ENCODE results near the gene CELA2B. TPM values are rescaled to one million over a fixed set of nuclear protein-coding genes. Genes with fewer than 3 reads are reported as not detected.
"Not testable (repeated sequence)": the region's sequence is repeated elsewhere in the genome, so short reads cannot be mapped to it uniquely, and the experiment has no call there.

Gene CELA2B
- total RNA-seq, 1 experiment from 2014 or later, result not detected

DNA sequence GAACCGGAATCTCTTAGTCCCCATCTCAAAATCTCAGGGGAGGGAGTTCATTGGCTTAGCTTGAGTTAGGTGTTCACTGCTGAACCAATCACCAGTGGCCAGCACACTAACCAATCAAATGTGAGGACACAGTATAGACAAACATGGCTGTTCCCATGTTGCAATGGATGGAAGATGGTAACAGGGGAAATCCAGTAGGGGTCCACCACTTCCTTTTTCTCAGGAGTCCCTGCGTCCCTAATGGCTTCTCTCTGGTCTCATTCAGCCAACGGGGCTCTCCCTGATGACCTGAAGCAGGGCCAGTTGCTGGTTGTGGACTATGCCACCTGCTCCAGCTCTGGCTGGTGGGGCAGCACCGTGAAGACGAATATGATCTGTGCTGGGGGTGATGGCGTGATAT is 9.7 kb downstream of the CELA2B start:
- H3K4me3 ChIP-seq, result no peak overlapping the region
- no peaks in the 10 kb centered on the region for H3K36me3 ChIP-seq
- no peak for DNase-seq (ENCODE audit: low read depth in 1 of 2, low spot score in 2 of 2)
- H3K27ac ChIP-seq, result no peak overlapping the region
- no peaks in the 10 kb centered on the region for H3K9me3 ChIP-seq (replicated peaks)
- no peaks in the 10 kb centered on the region for H3K4me1 ChIP-seq (replicated peaks)
- no peaks in the 10 kb centered on the region for H3K27me3 ChIP-seq (replicated peaks)

DNA sequence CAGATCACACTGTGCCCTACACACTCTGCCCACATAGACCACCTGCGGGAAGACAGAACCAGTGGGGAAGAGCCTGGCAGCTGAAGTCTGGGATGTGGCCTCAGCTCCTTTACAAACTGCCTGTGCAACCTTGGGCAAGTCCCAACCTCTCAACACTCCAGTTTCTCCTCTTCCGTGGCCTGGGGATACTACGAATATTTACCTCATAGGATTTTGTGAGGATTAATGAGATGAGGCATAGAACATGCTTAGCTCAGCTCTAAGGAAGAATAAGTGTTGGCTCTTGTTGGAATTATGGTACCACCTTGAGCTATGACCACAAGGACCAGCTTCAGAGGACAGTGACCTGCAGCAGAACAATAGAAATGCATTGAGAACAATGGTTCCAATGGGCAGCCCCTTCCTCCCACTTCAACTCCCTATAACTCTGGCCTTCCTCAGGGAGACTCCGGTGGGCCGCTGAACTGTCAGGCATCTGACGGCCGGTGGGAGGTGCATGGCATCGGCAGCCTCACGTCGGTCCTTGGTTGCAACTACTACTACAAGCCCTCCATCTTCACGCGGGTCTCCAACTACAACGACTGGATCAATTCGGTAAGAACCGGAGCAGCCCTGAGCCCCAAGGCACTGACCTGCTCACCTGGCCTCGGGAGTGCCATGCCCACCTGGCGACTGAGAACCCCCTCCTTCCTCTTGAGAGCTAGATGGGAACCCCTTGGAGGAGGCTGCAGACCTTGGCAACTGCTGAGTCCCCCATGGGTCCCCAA is 11.1 kb downstream of the CELA2B start:
- H3K27me3 ChIP-seq (replicated peaks); H3K4me1 ChIP-seq (replicated peaks); H3K9me3 ChIP-seq (replicated peaks); H3K4me3 ChIP-seq; DNase-seq (ENCODE audit: low read depth in 1 of 2, low spot score in 2 of 2); H3K27ac ChIP-seq; H3K36me3 ChIP-seq: not testable (repeated sequence)

DNA sequence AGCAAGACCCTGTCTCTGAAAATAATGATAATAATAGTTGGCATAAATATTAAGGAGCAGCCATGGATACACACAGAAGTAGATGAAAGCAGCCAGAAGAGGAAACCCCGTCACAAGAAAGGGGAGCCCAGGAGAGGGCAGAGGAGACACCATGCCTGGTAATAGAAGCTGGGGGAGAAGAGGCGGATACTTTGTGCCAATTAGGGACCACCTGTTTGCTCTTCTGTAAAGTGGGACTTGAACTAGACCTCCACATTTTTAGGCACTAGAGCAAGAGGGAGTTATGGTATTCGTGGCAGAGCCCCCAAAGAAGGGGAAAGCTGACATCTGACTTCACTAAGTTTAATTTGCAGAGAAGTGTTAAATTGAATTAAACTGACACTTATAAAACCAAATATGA is 12.5 kb downstream of the CELA2B start:
- H3K27ac ChIP-seq, result no peak overlapping the region

DNA sequence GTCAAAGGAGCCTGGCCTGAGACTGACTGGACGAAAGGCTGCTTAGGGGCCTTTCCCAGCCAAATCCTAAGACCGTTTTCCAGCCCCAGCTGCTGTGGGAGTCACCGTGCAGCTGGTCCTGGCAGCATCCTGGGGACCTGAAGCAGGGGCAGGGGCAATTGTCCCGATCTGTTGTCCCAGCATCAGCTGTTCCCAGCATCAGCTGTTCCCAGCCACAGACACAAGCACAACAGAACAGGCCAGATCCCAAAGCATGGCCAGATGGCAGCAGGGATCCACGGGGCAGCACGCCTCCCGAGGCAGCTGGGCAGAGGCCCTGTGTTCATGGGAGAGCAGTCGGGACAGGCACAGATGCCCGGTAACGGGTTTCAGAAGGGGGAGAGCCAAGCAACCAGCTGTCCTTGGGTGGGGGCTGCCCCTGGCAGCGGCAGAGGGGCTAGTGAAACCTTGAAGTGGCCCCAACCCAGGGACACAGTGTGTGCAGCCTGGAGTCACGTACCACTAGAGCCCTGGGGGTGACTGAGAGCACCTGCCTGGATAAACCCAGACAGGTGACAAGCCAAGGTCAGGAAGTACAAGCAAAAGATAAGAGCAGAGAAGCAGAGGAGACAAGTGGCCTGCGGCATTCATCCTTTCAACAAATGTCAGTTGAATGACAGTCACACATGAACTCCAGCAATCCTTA is 13.3 kb downstream of the CELA2B start:
- DNase-seq (ENCODE audit: low read depth in 1 of 2, low spot score in 2 of 2), result no peak
- H3K36me3 ChIP-seq, result no peaks in the 10 kb centered on the region
- no peak overlapping the region for H3K27ac ChIP-seq
- no peak overlapping the region for H3K4me3 ChIP-seq
- H3K4me1 ChIP-seq (replicated peaks), result no peaks in the 10 kb centered on the region
- no peaks in the 10 kb centered on the region for H3K27me3 ChIP-seq (replicated peaks)
- no peaks in the 10 kb centered on the region for H3K9me3 ChIP-seq (replicated peaks)

More for the DNA sequence above, 12.5 kb downstream of the CELA2B start:
- Histone ChIP-seq H3K27me3 (replicated peaks) (no peaks in the 10 kb centered on the region), H3K9me3 (replicated peaks) (no peaks in the 10 kb centered on the region), H3K4me3 (no peak overlapping the region), H3K36me3 (no peaks in the 10 kb centered on the region), H3K4me1 (replicated peaks) (no peaks in the 10 kb centered on the region)
- no peak for DNase-seq (ENCODE audit: low read depth in 1 of 2, low spot score in 2 of 2)

DNA sequence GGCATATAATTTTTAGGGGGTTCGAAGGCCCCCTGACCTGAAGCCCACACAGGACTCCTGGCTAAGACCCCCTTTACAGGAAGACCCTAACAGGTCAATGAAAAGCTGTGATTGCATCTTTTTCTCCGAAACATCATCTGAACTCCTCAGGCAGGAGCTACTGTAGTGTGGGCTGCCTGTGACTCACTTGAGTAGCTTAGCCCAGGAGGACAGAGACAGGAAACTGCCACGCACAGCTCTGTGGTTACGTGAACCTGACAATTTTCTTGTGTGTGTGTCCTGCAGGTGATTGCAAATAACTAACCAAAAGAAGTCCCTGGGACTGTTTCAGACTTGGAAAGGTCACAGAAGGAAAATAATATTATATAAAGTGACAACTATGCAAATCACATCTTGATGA is 15.1 kb downstream of the CELA2B start:
- H3K27ac ChIP-seq; H3K4me3 ChIP-seq; H3K9me3 ChIP-seq (replicated peaks); H3K4me1 ChIP-seq (replicated peaks); H3K36me3 ChIP-seq; H3K27me3 ChIP-seq (replicated peaks); DNase-seq (ENCODE audit: low read depth in 1 of 2, low spot score in 2 of 2): not testable (repeated sequence)

DNA sequence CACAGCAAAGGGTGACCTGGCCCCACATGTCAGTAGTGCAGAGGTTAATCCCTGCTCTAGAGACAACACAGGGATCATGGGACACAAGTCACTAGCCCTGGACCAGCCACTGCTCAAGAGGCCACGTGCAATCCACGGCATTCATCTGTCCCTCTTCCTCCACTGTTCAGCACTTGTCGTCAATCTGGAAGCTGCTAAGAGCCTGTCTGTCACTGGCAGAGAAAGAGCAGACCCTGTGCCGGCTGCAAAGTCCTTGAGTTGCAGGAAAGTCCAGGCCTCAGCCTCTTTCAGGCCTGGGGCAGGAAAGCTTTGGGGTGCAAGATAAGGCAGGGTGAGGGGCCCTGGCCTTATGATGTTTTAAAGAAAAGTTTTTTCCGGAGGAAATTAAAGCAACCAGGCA is 16.7 kb downstream of the CELA2B start:
- DNase-seq (ENCODE audit: low read depth in 1 of 2, low spot score in 2 of 2), result no peak
- no peak overlapping the region for H3K27ac ChIP-seq

DNA sequence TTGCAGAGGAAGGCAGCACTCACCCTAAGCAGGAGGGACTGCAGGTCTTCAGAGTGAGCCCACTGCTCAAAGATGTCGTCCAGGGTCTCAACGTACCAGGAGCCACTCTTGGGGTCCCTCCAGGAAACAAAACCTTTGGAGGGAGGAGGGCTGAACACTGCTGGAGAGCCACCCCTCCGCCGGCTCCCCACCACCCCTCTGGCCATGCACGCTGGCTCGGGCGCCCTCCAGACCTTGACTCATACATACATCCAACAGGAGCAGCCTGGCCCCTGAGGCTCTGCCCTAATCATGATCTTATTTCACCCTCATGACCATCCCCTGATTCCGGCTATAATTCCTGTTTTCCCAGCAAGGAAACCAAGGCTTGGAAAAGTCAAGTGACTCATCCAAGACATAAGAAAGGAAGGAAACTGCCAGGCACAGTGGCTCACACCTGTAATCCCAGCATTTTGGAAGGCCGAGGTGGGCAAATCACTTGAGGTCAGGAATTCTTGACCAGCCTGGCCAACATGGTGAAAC is 18.0 kb downstream of the CELA2B start:
- H3K27ac ChIP-seq, result no peak overlapping the region
- no peak for DNase-seq (ENCODE audit: low read depth in 1 of 2, low spot score in 2 of 2)
- no peaks in the 10 kb centered on the region for H3K27me3 ChIP-seq (replicated peaks)
- H3K9me3 ChIP-seq (replicated peaks), result no peaks in the 10 kb centered on the region
- no peaks in the 10 kb centered on the region for H3K4me1 ChIP-seq (replicated peaks)
- no peaks in the 10 kb centered on the region for H3K36me3 ChIP-seq
- H3K4me3 ChIP-seq, result no peak overlapping the region

More for the DNA sequence above, 16.7 kb downstream of the CELA2B start:
- H3K4me1 ChIP-seq (replicated peaks), result no peaks in the 10 kb centered on the region
- H3K27me3 ChIP-seq (replicated peaks), result no peaks in the 10 kb centered on the region
- H3K36me3 ChIP-seq, result no peaks in the 10 kb centered on the region
- no peak overlapping the region for H3K4me3 ChIP-seq
- no peaks in the 10 kb centered on the region for H3K9me3 ChIP-seq (replicated peaks)

DNA sequence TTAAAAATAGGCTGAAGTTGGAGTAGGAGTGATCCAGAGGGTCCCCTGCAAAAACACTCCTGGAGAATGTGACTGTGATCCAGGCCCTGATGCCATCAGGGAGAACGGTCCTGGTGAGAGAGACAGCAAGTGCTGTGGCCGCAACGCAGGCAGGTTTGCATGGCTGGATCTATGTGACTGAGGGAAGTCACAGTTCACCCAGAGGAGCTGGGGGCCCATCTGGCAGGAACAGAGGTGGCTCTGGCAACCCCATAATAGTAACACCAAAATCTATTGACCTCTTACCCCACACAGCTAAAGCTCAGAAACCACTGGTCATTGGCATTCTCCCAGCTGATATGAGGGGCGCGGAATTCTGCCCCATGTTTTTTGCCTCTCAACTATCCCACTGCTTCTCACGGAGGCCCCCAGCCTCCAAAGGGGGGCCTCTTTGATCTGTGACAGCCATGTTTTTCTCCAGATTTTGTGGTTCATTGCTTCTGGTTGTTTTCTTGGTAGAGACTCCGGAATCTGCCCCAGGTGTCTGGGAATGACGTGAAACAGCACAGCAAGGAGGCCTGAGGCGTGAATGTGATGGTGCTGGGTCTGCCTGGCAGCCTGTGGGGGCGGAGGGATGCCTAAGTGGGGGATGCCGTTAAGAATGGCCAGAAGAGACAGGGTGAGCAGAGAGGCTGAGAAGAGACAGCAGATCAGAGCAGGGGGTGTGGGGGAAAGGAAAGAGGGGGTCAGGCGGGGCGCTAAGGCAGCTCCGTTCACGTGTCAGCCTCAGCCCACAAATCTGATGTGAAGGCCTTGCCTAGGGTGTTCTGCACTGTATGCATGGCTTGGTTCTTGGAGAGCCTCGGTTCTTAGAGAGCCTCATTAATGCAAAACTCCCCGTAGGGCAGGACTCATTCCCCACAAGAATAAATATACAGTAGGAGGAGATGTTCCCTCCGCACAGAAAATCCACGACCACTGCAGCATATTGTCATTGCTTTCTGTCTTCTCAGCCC is 24.6 kb downstream of the CELA2B start:
- Histone ChIP-seq H3K27me3 (replicated peaks) (no peaks in the 10 kb centered on the region), H3K27ac (no peak overlapping the region)

DNA sequence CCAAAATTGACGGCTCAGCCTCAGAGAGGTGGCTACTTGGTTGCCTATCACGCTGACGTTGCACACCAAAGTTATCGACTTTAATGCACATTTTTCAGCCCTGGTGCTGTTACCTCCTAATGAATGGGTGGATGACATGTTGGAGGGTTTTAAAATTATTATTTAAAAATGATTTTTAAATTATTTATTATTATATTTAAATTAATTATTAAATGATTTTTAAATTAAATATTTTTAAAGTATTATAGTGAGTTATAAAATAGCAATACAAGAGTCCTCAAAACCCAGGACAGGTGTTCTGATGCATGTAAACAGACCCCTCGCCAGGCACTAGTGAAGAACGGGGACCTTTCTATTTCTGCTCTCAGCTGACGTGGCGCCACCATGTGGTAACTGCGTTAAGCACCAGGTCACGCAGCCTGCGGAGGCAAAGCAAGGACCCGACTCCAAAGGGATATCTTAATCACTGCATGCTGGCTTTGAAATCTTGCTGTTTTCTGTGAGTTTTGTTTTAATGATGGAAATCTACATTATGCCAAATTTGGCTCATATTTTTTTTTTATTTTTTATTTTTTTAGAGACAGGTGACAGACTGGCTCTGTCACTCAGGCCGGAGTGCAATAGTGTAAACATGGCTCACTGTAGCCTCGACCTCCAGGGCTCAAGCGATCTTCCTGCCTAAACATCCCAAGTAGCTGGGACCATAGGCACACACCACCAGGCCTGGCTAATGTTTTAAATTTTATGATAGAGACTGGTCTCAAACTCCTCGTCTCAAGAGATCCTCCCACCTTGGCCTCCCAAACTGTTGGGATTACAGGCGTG is 25.5 kb downstream of the CELA2B start:
- DNase-seq (ENCODE audit: low read depth in 1 of 2, low spot score in 2 of 2), result peak; percentile 37 to 71
- H3K9me3 ChIP-seq (replicated peaks), result no peaks in the 10 kb centered on the region
- H3K4me3 ChIP-seq, result no peak overlapping the region
- no peaks in the 10 kb centered on the region for H3K36me3 ChIP-seq
- H3K27ac ChIP-seq, result no peak overlapping the region
- H3K27me3 ChIP-seq (replicated peaks), result no peaks in the 10 kb centered on the region
- H3K4me1 ChIP-seq (replicated peaks), result 0 out of 2 replicates have a peak, but pooled peaks cover 3% of the 10 kb centered on the region

More for the DNA sequence above, 24.6 kb downstream of the CELA2B start:
- 0 out of 2 replicates have a peak, but pooled peaks cover 3% of the 10 kb centered on the region for H3K4me1 ChIP-seq (replicated peaks)
- H3K9me3 ChIP-seq (replicated peaks), result no peaks in the 10 kb centered on the region
- DNase-seq (ENCODE audit: low read depth in 1 of 2, low spot score in 2 of 2), result no peak
- no peaks in the 10 kb centered on the region for H3K36me3 ChIP-seq
- H3K4me3 ChIP-seq, result no peak overlapping the region

DNA sequence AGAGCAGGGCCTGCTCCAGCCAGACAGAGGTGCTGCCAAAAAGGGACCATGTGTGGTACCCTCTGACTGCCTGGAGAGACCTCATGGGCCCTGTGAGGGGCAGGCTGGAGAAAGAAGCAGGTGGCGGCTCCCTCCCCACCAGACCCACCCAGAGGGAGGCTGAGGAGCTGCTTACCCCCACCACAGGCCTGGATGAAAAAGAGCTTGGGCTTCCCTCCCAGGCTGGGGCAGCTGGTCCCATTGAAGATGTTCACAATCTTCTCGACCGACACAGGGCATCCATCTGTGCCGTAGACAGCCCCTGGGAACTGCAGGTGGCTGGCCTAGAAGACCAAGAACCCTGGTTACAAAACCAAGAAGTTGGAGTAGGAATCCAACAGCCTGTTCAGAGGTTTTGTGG is 28.5 kb downstream of the CELA2B start:
- H3K4me1 ChIP-seq (replicated peaks), result 0 out of 2 replicates have a peak, but pooled peaks cover 3% of the 10 kb centered on the region
- H3K36me3 ChIP-seq, result no peaks in the 10 kb centered on the region
- no peak overlapping the region for H3K4me3 ChIP-seq
- H3K9me3 ChIP-seq (replicated peaks), result no peaks in the 10 kb centered on the region
- no peak overlapping the region for H3K27ac ChIP-seq
- no peak for DNase-seq (ENCODE audit: low read depth in 1 of 2, low spot score in 2 of 2)
- H3K27me3 ChIP-seq (replicated peaks), result no peaks in the 10 kb centered on the region

DNA sequence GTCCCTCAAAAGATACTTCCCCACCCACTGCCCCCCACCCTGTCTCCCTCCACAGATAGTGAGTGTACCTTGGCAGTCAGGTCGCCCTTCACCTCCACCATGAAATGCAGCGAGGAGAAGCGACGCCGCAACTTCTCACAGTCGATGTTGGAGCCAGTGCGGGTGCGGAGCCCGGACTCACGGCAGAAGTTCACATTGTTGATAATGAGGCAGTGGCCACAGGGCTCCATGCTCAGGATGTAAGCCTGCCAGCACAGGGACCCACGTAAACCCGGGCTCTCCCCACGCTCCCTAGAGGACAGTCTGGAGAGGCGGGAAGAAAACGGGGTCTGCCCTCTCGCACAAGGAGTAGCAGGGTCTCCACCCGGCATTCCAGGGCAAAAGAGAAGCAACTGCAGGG is 30.9 kb downstream of the CELA2B start:
- DNase-seq (ENCODE audit: low read depth in 1 of 2, low spot score in 2 of 2), result no peak
- Histone ChIP-seq H3K9me3 (replicated peaks) (no peaks in the 10 kb centered on the region), H3K27ac (no peak overlapping the region), H3K27me3 (replicated peaks) (no peaks in the 10 kb centered on the region), H3K36me3 (no peaks in the 10 kb centered on the region), H3K4me1 (replicated peaks) (0 out of 2 replicates have a peak, but pooled peaks cover 3% of the 10 kb centered on the region), H3K4me3 (no peak overlapping the region)

DNA sequence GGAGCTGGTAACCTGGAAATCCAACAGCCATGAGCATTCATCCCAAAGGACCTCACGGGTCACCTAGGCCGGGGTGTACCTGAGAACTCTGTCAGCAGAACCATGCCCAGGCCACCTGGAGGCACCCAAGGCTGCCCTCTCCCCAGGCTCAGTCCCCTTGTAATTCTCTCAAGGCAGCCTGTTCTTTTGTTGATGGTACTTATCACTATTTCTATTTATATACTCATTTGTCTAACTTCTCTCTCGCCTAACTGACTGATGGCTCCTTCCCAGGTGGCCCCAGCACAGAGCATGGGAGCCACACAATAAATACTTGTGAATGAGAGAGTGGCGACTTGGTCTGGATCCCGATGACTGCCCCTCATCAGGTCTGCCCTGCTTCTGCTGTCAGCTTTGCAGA is 31.4 kb downstream of the CELA2B start:
- no peaks in the 10 kb centered on the region for H3K27me3 ChIP-seq (replicated peaks)
- H3K36me3 ChIP-seq, result no peaks in the 10 kb centered on the region
- no peaks in the 10 kb centered on the region for H3K9me3 ChIP-seq (replicated peaks)
- no peak for DNase-seq (ENCODE audit: low read depth in 1 of 2, low spot score in 2 of 2)
- H3K4me3 ChIP-seq, result no peak overlapping the region
- H3K4me1 ChIP-seq (replicated peaks), result 0 out of 2 replicates have a peak, but pooled peaks cover 3% of the 10 kb centered on the region
- H3K27ac ChIP-seq, result no peak overlapping the region

Measured in SJSA1 (cell line).